Body of pancreas (tissue), 4 donors: ENCODE data around the gene ARHGAP6.

Experiments used
- CTCF ChIP-seq, 7 experiments: fragments of 450-650 bp in 4 of 7; fragments of 200-600 bp in 3 of 7; sonication (generic) in 3 of 7; IDR thresholded peaks; one replicate each; pipeline ENCODE4 v1.5.1; 2016 to 2019; ENCODE audit warnings: antibody characterized with exemption in 7 of 7
- POLR2A ChIP-seq, 3 donors: fragments of 450-650 bp; IDR thresholded peaks; one replicate each; pipeline ENCODE4 v1.6.1; 2016; ENCODE audit warnings: antibody characterized with exemption in 3 of 3, mild to moderate bottlenecking in 2 of 3

GRCh38 chrX:11446336-11446735 lies 219.4 kb downstream of the ARHGAP6 start:
- TF ChIP-seq CTCF (IDR thresholded peaks at IDR 0.05) (no peak), POLR2A (IDR thresholded peaks at IDR 0.05) (no peak)
